Gastroesophageal sphincter (tissue), 3 donors: ENCODE results near the gene PROCA1.

Experiments used
- CTCF ChIP-seq, 4 experiments: fragments of 200-600 bp in 2 of 4; fragments of 450-650 bp in 2 of 4; sonication (generic) in 1 of 4; IDR thresholded peaks; one replicate each; pipeline ENCODE4 v1.5.1; 2017 to 2019; ENCODE audit warnings: antibody characterized with exemption in 4 of 4, mild to moderate bottlenecking in 2 of 4, moderate library complexity in 2 of 4
- POLR2A ChIP-seq, 2 donors: fragments of 450-650 bp; IDR thresholded peaks; one replicate each; pipeline ENCODE4 v1.6.1; 2017; ENCODE audit warnings: antibody characterized with exemption in 2 of 2, mild to moderate bottlenecking in 2 of 2, moderate library complexity in 1 of 2
- POLR2AphosphoS5 ChIP-seq: sonication (generic); formaldehyde crosslinking; IDR thresholded peaks from one replicate; pipeline ENCODE4 v1.6.1; 2017; ENCODE audit warnings: antibody characterized with exemption

- TF ChIP-seq CTCF (IDR thresholded peaks at IDR 0.05) (no peak), POLR2A (IDR thresholded peaks at IDR 0.05) (no peak), POLR2AphosphoS5 (no peak)
These were observed 25.4 kb downstream of the PROCA1 start for GRCh38 chr17:28686296-28686695.
